GM12873 (cell line): ENCODE measurements around the gene SYT14.

Experiments used
- CTCF ChIP-seq: IDR thresholded peaks from 2 replicates; pipeline ENCODE4 v1.5.1; 2012; ENCODE audit warnings: low read depth, mild to moderate bottlenecking, moderate library complexity, low read length, control low read depth; ENCODE audit not compliant: insufficient read depth; ENCODE audit errors: missing control alignments

The SYT14 gene

GRCh38 chr1:210159211-210159610, 221.2 kb downstream of the SYT14 start:
- no peak for TF ChIP-seq CTCF

DNA sequence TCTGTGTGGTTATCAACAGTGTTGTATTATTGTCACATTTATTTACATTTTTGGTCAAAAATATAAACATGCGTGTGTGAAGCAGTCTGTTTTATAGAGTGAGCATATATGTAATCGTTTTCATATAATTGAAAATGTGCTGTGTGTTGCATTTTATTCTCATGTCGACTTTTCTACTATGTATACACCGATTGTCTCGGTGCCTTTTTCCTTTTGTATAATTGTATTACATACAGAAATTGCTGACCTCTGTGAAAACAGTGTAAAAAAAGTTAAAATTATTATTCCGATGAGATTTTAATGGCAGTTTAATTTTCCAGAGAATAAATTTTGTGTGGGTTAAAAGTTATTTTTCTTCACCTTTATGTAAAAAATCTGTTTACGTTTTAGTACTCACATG, 232.2 kb downstream of the SYT14 start:
- no peak for TF ChIP-seq CTCF

DNA sequence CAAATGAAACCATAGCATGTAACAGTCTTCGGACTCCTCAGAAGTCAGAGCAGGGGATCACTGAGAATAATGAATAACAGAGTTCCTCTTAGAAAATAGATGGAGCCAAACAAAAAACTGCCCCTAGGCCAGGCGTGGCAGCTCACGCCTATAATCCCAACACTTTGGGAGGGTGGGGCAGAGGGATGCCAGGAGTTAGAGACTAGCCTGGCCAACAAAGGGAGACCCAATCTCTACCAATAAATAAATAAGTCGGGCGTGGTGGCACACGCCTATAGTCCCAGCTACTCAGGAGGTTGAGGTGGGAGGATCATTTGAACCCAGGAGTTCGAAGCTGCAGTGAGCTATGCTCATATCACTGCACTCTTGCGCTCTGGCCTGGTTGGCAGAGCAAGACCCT, 236.1 kb downstream of the SYT14 start:
- no peak for TF ChIP-seq CTCF

GRCh38 chr1:210185063-210185462, 247.0 kb downstream of the SYT14 start:
- no peak for TF ChIP-seq CTCF

GRCh38 chr1:210189426-210189825, 251.4 kb downstream of the SYT14 start:
- no peak for TF ChIP-seq CTCF

DNA sequence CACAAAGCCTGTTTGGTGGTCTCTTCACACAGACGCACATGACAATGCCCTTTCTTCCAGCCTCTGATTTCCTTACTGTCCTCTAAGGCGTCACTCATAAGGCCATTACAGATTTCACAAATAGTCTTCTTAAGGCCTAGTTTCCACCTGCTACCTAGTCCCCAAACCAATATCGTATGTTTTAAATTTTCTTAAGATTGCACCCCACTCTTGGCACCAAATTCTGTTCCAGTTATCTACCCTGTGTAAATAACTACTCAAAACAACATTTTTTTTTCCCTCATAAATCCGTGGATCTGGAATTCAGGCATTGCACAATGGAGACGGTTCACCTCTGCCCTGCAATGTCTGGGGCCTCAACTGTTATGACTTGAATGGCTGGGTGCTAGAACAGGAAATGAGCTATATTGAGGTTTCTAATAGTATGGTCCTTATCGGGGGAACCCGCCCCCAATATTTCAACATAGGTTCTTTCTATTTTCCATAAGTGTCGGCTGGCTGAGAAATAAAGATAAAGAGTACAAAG, 257.7 kb downstream of the SYT14 start:
- TF ChIP-seq CTCF = no peak

DNA sequence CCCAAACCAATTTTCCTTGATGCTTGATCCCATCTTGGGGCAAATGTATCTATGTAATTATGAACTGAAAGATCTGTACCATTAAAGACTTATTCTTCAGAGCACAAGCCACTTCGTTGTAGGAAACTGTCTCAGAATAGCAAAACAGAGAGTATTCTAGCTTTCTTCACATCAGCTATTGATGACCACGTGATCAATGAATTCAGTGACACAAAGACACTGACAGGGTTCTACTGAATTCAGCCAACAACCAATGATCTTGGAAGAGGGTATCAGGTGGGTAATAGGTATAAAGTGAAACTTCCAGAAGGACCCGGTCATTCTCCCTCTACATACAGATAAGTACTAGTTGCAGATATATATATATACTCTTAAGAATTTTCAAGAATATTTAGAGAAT, 260.8 kb downstream of the SYT14 start:
- no peak for TF ChIP-seq CTCF
